Stromal cell of bone marrow (primary cell): ENCODE results near the gene ERAL1.
A peak's percentile ranks its signal among the peaks of the same experiment; 100 is the strongest.
"Not testable (repeated sequence)": the region's sequence is repeated elsewhere in the genome, so short reads cannot be mapped to it uniquely, and the experiment has no call there.

Experiments used
- DNase-seq: peaks from one replicate; pipeline ENCODE4 v3.0.0-alpha.2; 2012; ENCODE audit warnings: low read depth

The ERAL1 gene

GRCh38 chr17:28879886-28880571 lies 25.2 kb downstream of the ERAL1 start:
- no peak for DNase-seq

DNA sequence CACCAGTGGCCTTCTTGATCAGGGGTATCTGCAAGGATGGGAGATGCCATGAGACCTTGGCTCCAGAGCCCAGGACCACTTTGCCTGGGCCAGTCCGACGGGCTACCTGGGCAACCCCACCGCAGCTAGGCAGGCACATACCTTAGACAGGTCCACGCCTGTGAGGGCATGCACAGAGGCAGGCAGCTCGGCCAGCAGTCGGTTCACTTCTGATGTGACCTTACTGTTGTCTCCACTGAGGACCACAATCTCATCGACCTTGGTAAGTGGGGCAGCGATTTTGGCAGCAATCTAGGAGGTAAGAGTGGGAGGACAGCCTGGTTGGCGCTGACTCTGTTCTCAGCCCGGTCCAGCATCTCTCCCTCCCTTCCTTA lies 25.7 kb downstream of the ERAL1 start:
- no peak for DNase-seq

- DNase-seq: no peak
Measured at GRCh38 chr17:28881533-28882056, 26.8 kb downstream of the ERAL1 start.

- no peak for DNase-seq
Measured at GRCh38 chr17:28882154-28882895, 27.5 kb downstream of the ERAL1 start.

GRCh38 chr17:28883967-28884702 lies 29.3 kb downstream of the ERAL1 start:
- DNase-seq: no peak

DNA sequence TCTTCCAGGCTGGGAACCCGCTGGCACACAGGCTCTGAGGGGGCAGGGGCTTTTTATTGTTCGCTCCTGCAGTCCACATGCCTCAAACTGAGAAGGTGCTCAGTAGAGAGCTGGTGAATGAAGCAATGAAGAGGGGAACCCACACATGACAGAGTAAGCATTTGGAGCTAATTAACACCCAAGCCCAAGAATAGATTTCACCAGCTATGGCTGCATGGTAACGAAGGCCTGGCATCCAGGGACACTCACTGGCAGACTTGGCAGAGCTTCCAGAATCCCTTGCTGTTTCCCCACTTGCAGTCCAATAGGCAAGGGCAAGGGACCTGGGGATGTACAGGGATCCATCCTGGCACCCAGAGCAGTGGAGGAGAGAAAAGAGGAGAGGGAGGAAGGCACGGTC lies 30.5 kb downstream of the ERAL1 start:
- DNase-seq: no peak

GRCh38 chr17:28885951-28886350 lies 31.1 kb downstream of the ERAL1 start:
- DNase-seq: no peak

- no peak for DNase-seq
Measured at GRCh38 chr17:28887871-28888471, 33.2 kb downstream of the ERAL1 start.

- DNase-seq: no peak
Measured at GRCh38 chr17:28888832-28889231, 34.0 kb downstream of the ERAL1 start.

GRCh38 chr17:28889996-28890395 lies 35.2 kb downstream of the ERAL1 start:
- peak; percentile 65 for DNase-seq

DNA sequence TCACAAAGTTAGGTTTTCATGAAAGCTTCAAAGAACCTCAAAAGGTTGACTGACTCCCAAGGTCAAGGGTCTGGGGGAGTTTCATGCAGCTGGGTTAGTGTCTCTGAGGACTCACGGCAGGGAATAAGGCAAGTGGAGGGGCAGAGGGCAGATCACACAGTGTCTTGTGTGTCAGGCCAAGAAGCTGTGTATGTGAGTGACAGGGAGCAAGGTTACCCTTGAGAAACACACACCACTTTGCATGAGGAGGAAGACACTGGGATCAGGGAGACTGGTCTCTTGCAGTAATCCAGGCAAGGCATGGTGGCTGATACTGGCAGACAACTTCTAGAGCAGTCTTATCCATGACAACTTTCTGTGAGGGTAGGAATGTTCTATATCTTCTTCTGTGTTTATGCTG lies 36.4 kb downstream of the ERAL1 start:
- no peak for DNase-seq

GRCh38 chr17:28892024-28892423 lies 37.2 kb downstream of the ERAL1 start:
- no peak for DNase-seq

DNA sequence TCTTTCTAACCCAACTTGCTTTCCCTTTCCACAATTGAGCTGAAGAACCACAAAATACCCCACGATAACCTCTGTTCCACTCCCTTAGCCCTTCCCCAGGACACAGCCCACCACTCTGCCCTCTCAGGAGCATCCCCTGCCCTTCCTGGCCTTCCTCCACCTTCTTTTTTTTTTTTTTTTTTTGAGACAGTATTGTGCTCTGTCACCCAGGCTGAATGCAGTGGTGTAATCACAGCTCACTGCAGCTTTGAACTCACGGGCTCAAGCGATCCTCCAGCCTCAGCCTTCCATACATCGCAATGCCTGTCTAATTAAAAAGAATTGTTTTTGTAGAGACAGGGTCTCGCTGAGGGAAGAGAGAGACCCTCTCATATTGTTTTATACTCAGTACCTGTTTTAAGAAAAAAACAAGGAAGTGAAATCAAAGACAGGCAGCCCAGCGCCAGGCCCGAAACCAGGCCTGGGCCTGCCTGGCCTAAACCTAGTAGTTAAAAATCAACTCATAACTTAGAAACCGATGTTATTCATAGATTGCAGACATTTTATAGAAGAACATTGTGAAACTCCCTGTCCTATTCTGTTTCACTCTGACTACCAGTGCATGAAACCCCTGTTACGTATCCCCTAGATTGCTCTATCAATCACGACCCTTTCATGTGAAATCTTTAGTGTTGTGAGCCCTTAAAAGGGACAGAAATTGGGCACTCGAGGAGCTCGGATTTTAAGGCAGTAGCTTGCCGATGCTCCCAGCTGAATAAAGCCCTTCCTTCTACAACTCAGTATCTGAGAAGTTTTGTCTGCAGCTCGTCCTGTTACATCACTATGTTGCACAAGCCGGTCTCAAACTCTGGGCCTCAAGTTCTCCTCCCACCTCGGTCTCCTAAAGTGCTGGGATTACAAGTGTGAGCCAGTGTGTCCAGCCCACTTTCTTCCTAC lies 38.7 kb downstream of the ERAL1 start:
- DNase-seq: not testable (repeated sequence)

DNA sequence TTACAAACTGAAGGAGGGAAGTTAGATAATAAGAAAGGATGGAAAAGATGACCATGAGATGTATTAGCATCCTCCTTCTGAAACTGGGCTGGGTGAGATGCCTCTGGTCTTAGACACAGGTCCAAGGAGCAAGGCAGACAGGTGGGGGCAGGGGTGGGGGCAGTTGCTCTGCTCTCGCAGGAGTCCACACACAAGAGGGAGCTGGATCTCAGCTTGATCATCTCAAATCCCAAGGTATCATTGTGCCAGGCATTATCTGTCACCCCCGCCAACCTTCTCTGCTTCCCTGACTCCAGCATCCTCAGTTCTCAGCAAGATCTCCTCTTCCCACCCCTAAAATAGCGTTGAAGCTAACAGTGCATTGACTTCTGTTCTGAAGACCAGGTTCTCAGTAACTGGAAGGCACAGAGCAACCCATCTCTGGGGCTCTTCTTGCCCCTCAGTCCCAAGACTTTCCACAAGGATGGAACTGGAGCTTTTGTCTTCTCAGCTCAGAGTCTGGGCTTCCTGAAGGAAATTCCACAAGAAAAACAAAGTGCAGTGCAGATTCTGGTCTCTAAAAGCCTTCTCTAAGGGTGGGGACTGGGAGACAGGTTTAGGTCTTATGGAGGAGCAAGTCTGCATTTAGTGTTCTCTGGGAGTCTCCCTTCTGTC lies 41.1 kb downstream of the ERAL1 start:
- no peak for DNase-seq

GRCh38 chr17:28896491-28896883 lies 41.7 kb downstream of the ERAL1 start:
- no peak for DNase-seq

DNA sequence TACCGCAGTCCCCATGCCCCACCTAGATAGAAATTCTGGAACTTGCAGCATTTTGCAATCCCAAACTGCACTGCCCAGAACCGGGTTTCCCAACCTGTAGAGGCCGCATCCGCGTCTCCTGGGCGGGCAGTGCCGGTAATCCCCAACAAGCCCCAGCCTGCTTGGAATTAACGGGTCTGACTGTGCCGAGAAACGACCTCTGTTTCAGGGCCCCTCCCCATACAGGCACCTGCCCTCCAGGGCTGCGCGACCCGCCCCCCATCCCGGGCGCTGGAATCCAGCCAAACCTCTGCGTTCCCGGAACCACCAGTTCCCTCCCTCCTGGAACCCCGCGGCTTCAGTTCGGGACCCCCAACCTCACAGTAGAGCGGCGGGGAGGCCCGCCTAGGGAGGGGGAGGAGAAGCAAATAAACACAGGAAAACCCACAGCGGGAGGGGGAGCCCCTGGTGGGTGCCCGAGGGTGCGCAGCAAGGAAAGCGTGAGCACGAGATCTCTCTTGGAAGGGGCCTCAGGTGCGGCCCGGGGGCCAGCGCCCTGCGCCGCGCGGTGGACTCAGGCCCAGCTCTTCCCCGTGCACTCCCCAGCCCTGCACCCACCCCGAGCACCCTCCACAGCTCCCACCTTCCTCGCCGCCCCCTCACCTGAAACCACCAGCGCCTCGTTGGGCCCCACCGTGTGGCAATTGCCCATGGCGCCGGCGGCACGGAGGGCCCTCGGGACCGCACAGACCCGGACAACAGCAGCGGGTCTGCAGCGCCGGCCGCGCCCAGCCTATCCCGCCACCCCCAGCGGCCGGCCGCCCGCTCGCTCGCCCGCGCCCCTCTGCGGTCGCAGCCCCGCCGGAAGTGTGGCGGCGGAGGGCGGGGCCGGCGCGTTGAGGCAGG lies 42.3 kb downstream of the ERAL1 start, which contains the start of gene FLOT2:
TSS of gene FLOT2 (minus strand) at position 850 of the 885 bp plus-strand sequence. CDS start at position 691, 159 bp downstream.
- DNase-seq: no peak

GRCh38 chr17:28897769-28898526 lies 43.1 kb downstream of the ERAL1 start:
- no peak for DNase-seq

DNA sequence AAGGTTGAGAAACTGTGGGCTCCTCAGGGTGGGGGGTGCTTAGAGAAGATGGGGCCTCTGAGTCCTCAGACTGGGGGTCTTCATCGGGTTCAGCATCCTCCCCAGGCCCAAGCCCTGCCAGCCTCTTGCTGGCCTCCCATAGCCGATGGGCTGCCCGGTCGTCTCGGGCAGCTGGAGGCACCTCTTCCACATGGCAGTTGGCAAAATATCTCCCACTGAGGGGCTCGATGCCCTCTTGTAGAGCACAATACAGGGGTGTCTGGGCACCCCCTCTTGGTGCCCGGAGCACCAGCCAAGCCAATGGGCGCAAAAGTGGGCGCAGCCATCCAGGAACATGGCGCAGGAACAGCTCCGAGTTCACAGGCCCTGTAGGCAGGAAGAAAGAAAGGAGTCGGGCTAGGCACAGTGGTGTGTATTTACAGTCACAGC lies 43.7 kb downstream of the ERAL1 start:
- DNase-seq: no peak
